Activated CD4-positive, alpha-beta T cell treated with anti-CD3 and anti-CD28 coated beads for 4 hours (primary cell): ENCODE measurements around the gene AGO3.
"Not testable (repeated sequence)": the region's sequence is repeated elsewhere in the genome, so short reads cannot be mapped to it uniquely, and the experiment has no call there.

ENCODE experiments used
- DNase-seq, 2 donors: peaks; one replicate each; pipeline ENCODE4 v3.0.0-alpha.2; 2020

Gene AGO3

DNA sequence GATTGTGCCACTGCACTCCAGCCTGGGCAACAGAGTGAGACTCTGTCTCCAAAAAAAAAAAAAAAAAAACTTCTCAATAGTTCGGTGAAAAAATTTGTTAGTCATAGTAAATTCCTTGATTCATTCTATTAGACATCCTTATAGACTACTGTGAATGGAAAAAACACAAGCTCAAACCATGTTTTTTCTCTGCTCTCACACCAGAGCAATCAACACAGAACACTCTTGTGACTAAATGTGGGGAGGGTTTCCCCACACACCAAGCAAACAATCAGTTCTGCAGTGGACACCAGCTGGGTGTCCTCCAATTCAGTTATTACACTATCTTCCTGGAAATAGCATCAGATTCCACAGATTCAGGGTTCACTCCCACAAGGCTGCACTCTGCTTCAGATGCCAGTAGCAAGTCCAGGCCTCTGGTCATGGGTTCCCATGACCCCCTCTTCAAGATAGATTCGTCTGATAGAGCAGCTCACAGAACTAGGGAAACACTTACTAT, 83.9 kb downstream of the AGO3 start:
- no peak for DNase-seq

DNA sequence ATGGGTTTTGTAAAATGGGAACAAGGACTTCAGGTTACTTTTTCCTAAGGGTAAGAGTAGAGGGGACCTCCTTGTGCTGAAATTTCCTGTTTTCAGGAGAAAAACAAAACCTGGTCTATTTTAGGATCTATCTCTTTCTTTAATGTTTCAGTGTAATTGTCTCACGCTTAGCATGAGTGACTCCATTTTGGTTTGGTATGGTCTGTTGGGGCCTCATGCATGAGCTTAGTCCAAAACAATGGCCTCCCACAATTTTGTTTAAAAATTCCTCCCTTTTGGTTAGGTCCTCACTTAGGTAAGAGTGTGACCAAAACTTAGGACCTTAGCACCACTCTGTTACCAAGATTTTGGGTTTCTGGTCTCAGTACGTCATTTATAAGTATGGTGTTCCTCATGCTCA, 85.8 kb downstream of the AGO3 start:
- no peak for DNase-seq

- no peak for DNase-seq
Observed at GRCh38 chr1:36023098-36023769, 92.3 kb downstream of the AGO3 start.

- not testable (repeated sequence) for DNase-seq
Observed at GRCh38 chr1:36024024-36024423, 93.1 kb downstream of the AGO3 start.

DNA sequence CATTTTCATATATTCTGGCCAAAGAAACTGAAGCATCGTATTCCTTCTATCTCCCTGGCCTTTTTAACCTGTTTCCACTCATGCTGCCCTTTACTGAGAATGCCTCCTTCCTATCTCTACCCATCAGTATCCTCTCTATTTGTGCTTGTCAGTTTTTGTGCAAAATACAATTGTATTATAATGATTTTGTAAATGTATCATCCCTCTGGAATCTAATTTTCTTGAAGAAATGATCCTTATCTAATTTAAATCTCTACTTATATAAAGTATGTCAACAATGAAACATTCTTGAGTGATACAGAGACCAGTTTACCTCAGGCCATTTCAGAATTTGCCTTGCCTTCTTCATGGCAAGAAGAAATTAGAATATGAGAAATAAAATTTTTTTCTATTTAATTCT, 93.9 kb downstream of the AGO3 start:
- no peak for DNase-seq

DNA sequence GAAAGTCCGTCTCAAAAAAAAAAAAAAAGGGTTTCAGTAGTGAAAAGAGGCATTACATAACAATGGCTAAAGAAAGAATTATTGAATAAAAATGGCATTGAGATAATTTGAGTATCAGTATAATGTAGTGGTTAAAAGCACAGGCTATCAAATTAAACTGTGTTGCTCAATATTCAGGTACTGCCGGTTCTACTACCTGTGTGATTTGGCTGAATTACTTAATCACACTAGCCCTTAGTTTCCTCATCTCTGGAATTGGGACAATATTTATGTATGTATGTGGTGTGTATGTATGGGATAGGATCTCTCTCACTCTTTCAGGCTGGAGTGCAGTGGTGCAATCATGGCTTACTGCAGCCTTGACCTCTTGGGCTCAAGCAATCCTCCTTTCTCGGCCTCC, 96.9 kb downstream of the AGO3 start:
- DNase-seq, result no peak

- no peak for DNase-seq
Observed at GRCh38 chr1:36031441-36031840, 100.5 kb downstream of the AGO3 start.

- no peak for DNase-seq
Observed at GRCh38 chr1:36034692-36035091, 103.8 kb downstream of the AGO3 start.

DNA sequence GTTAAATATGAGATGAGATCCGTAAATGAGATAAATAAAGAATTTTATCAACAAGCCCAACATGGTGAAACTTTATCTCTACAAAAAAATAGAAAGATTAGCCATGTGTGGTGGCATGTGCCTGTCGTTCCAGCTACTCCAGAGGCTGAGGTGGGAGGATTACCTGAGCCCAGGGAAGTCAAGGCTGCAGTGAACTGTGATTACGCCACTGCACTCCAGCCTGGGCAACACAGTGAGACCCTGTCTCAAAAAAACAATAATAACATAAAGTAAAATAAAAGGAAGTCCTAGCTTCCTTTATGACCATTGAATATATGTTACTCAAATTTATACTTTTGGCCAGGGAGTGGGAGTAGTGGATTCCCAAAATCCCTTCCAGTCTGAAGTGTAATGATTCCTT, 104.2 kb downstream of the AGO3 start:
- DNase-seq, result no peak

GRCh38 chr1:36040238-36040637, 109.3 kb downstream of the AGO3 start:
- no peak for DNase-seq

GRCh38 chr1:36051821-36052220, 120.9 kb downstream of the AGO3 start:
- DNase-seq, result no peak

DNA sequence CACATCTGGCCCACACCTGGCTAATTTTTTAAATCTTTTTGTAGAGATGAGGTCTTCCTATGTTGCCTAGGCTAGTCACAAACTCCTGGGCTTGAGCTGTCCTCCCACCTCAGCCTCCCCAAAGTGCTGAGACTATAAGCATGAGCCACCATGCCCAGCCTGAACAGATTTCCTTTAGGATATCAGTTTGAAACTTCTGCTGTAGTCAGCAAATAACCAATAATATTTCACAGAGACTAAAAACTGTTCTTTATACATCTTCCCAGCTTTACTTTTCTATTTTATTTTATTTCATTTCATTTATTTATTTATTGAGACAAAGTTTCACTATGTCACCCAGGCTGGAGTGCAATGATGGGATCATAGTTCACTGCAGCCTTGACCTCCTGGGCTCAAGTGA, 123.1 kb downstream of the AGO3 start:
- no peak for DNase-seq

DNA sequence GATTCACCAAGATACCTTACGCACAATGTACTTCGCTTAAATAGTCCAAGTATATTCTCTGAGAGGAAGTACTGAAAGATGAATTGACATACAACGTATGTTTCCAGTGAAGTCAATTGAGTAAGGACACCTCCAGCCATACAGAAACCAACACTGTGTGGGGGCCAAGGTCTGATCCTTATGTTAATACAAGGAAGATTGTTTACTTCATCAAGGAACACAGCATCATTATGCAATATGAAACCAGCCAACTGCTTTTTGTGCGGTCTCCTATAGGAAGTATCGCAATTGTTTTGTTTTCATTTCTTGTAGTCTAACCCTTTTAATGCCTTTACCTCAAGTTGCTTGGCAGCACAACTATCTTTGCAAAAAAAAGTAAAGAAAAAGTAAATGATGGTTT, 124.8 kb downstream of the AGO3 start:
- DNase-seq, result no peak

DNA sequence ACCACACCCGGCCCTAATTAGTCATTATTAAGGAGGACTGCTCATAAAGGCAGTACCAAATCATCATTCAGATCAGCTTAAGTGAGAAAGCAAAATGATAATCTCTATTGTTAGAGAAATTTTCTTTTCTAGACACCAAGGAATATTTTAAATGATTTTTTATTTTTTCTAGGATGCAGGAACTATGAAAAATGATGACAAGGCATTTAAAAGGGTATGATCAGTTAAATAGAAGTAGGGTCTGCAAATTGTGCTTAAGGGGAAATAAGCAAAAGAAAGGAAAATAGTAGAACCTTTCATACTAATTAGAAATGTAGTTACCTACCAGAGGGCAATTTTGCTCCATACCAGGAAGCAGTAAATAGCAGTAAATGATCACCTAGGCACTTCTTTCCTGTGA, 131.4 kb downstream of the AGO3 start:
- DNase-seq, result no peak

- DNase-seq, result no peak
Observed at GRCh38 chr1:36067871-36068270, 137.0 kb downstream of the AGO3 start.

GRCh38 chr1:36068866-36069265, 138.0 kb downstream of the AGO3 start:
- DNase-seq, result no peak

DNA sequence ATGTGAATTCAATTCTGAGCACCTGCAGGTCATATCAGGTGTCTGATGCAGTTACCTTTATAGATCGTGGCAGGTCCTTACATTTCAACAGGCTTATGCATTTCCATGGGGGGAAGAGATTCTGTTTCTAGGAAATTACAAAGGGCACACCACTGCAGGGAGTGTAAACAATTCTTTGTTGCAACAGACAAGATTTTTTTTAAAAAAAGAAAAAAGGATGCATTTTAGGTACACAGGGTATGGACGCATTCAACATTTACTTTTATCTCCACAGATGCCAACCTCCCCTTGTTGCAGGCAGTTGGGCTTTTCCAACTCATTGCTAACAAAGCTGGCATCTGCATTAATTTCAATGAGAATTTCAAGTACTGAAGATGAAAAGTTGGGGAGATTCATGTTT, 139.4 kb downstream of the AGO3 start:
- DNase-seq, result no peak

DNA sequence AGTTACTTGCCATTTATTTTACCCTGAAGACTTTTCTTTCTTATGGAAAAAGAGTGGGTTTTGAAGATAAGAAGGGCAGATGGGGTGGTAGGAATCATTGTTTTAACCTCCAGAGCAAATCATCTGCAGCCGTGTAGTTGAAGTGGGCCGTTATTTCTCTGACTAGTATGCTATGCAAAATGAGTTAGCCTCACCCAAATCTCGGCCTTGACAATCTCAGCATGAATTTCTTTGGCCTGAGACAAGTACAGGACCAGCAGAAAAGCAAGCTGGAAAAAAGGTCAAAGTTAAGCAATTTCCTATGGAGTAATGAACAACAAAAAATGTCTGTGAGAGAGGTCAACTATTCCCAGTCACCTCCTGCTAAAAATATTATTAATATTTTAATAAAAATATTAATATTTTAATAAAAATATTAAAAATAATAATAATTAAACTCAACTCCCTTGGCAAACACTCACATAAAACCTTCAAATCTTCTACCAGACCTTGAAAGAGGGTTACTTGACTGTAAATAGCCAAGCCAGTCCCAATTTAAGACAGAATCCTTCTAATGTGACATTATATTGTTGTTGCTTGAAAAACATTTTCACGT, 146.2 kb downstream of the AGO3 start:
- DNase-seq, result no peak

DNA sequence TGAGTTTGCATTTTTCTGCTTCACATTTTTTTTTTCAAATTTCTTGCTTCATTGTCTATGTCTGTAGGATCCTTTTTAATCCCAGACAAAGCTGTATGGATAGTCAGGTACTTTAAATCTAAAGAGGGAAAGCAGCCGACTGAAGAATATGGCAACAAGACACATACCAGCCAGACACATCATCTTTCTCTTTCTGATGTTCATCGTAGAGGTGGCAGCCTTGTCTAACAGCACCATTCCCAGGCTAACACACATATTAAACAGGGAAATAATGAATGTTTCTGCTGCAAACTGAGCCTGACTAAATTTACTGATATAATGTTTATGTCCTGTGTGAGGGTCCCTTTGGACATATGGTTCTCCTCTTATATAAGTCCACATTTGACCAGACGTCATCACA, 149.3 kb downstream of the AGO3 start:
- DNase-seq, result no peak

- no peak for DNase-seq
Observed at GRCh38 chr1:36080801-36081200, 149.9 kb downstream of the AGO3 start.

GRCh38 chr1:36081926-36082485, 151.1 kb downstream of the AGO3 start:
- no peak for DNase-seq

DNA sequence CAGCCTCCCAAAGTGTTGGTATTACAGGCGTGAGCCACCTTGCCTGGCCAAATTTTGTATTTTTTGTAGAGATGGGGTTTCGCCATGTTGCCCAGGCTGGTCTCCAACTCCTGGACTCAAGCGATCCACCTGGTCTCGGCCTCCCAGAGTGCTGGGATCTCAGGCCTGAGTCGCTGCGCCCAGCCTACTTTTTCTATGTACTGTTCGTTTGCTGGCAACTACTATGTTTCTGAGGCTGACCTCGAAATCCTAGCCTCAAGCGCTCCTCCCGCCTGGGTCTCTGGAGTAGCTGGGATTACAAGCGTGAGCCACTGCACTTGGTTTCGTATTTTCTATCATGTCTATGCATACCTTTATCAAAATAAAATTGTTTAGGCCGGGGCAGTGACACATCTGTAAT, 152.3 kb downstream of the AGO3 start:
- DNase-seq, result no peak

GRCh38 chr1:36083635-36084496, 153.0 kb downstream of the AGO3 start, which contains the start of gene TEKT2:
TSS of gene TEKT2 (plus strand) at chr1:36084094. CDS start at chr1:36084922, 828 bp downstream.
- no peak for DNase-seq
